Skeletal muscle tissue (tissue), 4 donors: ENCODE results near the gene HHIPL1. TPM values are rescaled to one million over a fixed set of nuclear protein-coding genes. Genes with fewer than 3 reads are reported as not detected.

Source experiments
- H3K27ac ChIP-seq: one replicate; pipeline ENCODE4 v1.7.0; 2013; ENCODE audit warnings: mild to moderate bottlenecking, low read depth, low read length, inconsistent platforms
- H3K27me3 ChIP-seq, 3 donors: one replicate each; pipeline ENCODE4 v1.7.0; 2013; ENCODE audit warnings: low read length in 3 of 3; ENCODE audit not compliant: control insufficient read depth in 3 of 3, insufficient read depth in 3 of 3
- H3K36me3 ChIP-seq, 3 donors: one replicate each; pipeline ENCODE4 v1.7.0; 2013; ENCODE audit warnings: low read length in 3 of 3; ENCODE audit not compliant: control insufficient read depth in 3 of 3, insufficient read depth in 3 of 3
- H3K4me1 ChIP-seq, 3 donors: one replicate each; pipeline ENCODE4 v1.7.0; 2013; ENCODE audit warnings: low read length in 3 of 3, mild to moderate bottlenecking in 3 of 3; ENCODE audit not compliant: control insufficient read depth in 3 of 3, insufficient read depth in 3 of 3
- H3K4me3 ChIP-seq, 3 donors: one replicate each; pipeline ENCODE4 v1.7.0; 2013; ENCODE audit warnings: low read length in 3 of 3
- H3K9ac ChIP-seq, 3 donors: one replicate each; pipeline ENCODE4 v1.7.0; 2013; ENCODE audit warnings: low read length in 3 of 3, mild to moderate bottlenecking in 3 of 3, moderate library complexity in 2 of 3, low read depth in 1 of 3
- H3K9me3 ChIP-seq, 3 donors: one replicate each; pipeline ENCODE4 v1.7.0; 2013; ENCODE audit warnings: low read length in 3 of 3; ENCODE audit not compliant: control insufficient read depth in 3 of 3
- total RNA-seq: library from RNA; depleted of rRNA; stranded (reverse); fragments of >200 nt; gene quantifications from one replicate; pipeline ENCODE4 v1.2.3, GENCODE V29; 2014
- donor health status: Osteomylitis.

HHIPL1 gene
- total RNA-seq, 1 donor from 2014 or later: 2.6 TPM

DNA sequence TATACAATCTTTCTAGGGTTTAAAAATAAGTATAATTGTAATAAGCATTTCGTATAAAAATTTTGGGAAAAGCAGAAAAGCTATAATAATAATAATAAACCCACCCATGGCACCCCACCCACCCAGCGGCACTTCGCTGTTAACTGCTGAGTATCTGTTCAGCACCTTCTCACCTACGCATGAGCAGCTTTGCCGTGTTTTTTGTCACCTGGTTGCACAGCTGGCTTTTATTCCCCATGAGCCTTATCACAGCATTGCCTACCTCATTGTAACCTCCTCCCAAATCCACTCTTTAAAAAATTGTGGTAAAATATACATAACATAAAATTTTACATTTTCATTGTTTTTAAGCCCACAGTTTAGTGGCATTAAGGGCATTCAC lies 73.9 kb downstream of the HHIPL1 start:
- H3K36me3 ChIP-seq: no peaks in the 10 kb centered on the region
- no peaks in the 10 kb centered on the region for H3K4me1 ChIP-seq
- H3K9ac ChIP-seq: no peak overlapping the region
- H3K4me3 ChIP-seq: no peak overlapping the region
- H3K27ac ChIP-seq: no peak overlapping the region
- H3K27me3 ChIP-seq: no peaks in the 10 kb centered on the region
- H3K9me3 ChIP-seq: no peaks in the 10 kb centered on the region

DNA sequence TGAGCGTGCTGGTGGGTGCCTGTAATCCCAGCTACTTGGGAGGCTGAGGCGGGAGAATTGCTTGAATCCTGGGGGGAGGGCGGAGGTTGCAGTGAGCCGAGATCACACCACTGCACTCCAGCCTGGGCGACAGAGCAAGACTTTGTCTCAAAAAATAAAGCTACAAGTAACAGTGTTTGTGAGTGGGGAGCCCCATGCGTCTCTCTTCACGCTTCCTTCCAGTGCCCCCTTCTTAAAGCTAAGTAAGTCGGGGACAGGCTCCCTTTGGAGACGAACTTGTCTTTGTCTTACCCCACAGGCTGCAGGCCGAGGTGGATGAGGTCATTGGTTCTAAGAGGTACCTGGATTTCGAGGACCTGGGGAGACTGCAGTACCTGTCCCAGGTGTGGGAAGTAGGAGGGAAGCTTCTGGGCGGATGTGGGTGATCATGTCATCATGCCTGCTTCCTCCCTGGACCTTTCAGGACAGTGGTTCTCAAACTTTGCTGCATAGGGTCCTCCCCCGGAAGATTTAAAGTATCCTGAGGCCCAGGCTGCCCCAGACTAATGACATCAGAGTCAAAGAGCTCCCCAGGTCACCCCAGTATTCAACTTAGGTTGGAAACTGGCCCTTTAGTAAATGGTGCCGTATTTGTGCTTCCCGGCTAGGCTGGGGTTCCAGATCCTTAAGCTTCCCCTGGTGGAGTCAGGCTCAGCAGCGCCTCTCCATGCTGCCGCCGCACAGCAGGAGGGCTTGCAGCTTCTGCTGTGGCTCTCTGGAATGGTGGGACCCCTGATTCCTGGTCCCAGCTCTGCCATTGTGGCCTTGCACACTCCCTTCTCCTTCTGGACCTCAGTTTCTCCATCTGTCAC lies 76.2 kb downstream of the HHIPL1 start:
- Histone ChIP-seq H3K4me1 (no peaks in the 10 kb centered on the region), H3K36me3 (no peaks in the 10 kb centered on the region), H3K27me3 (no peaks in the 10 kb centered on the region), H3K9me3 (no peaks in the 10 kb centered on the region), H3K9ac (no peak overlapping the region), H3K27ac (no peak overlapping the region), H3K4me3 (no peak overlapping the region)

DNA sequence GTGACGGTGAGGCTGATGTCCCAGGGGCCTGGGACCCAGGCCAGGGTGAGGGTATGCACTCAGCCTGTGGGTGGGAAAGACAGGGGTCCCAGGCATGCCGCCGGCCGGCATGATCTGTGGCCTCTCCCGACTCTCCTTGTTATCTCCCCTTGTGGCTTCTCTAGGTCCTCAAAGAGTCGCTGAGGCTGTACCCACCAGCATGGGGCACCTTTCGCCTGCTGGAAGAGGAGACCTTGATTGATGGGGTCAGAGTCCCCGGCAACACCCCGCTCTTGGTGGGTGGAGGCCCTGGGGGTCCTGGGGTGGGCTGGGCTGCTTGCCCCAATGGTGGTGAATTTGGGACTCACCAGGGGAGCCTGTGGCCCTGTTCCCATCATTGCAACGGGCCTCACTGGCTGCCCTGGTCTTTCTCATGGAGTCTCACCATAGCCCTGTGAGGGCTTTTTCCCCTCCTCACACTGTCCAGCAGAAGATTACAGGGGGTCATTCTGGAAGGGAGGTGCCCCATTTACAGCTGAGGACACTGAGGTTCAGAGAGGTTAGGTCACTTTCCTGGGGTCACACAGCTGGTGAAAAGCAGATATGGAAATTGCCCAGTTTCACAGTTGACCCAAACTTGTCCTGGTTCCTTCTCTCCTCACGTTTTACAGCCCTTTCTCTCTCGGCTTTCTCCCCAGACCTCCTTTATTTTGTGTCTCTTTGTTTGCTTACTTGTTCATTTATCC lies 77.0 kb downstream of the HHIPL1 start:
- Histone ChIP-seq H3K27me3 (no peaks in the 10 kb centered on the region), H3K4me3 (no peak overlapping the region), H3K36me3 (no peaks in the 10 kb centered on the region), H3K9me3 (no peaks in the 10 kb centered on the region), H3K9ac (no peak overlapping the region), H3K4me1 (no peaks in the 10 kb centered on the region), H3K27ac (no peak overlapping the region)

DNA sequence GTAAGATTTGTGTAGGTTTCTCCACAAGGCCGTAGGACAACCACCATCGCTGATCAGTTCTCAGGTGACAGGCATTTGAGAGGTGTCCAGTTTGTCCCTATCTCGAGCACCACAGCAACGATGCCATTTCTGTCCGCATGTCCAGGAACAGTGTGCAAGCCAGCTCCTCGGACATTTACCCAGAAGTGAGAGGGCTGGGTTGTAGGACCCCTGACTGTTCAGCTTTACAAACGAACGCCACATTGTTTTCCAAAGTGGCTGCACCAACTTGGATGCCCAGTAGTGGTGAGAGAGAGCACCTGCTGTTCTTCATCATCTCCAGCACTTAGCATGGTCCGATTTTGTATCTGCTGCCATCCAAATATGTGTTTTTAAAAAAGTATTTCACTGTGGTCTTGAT lies 77.8 kb downstream of the HHIPL1 start:
- Histone ChIP-seq H3K4me1 (no peaks in the 10 kb centered on the region), H3K4me3 (no peak overlapping the region), H3K9ac (no peak overlapping the region), H3K36me3 (no peaks in the 10 kb centered on the region), H3K27me3 (no peaks in the 10 kb centered on the region), H3K9me3 (no peaks in the 10 kb centered on the region), H3K27ac (no peak overlapping the region)

DNA sequence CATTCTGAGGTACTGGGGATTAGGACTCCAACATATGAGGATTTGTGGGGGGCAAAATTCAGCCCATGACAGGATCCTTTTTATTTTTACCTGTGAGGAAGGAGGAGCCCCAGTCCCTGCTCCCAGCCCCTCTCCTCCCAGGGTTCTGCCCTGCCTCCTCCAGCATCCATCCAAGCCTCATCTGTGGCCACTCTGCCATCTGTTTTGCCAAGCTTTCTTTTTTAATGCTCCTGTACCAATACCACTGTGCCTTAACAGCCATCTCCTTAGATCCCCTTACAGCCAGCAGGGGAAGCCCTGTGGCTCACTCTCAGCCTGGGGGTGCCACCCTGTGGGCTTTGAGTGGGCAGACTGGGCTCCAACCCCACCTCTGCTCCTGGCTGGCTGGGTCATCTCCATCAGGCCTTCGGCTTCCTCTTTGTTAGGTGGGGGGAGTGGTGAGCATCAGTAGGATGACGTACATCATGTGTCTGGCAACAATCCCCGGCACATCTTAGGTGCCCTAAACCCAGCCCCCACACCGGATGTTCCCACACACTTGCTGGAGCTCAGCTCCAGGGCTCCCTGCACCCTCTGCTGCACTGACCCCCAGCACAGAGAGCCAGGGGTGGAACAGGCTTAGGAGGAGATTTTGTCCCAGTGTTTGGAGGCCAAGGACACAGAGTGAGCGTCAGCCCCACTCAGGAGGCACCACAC lies 79.4 kb downstream of the HHIPL1 start:
- no peak overlapping the region for H3K4me3 ChIP-seq
- H3K27me3 ChIP-seq: peaks cover 0 to 3% (median 0%) of the 10 kb centered on the region in 3 donors
- H3K9me3 ChIP-seq: no peaks in the 10 kb centered on the region
- no peak overlapping the region for H3K9ac ChIP-seq
- no peak overlapping the region for H3K27ac ChIP-seq
- no peaks in the 10 kb centered on the region for H3K4me1 ChIP-seq
- no peaks in the 10 kb centered on the region for H3K36me3 ChIP-seq

DNA sequence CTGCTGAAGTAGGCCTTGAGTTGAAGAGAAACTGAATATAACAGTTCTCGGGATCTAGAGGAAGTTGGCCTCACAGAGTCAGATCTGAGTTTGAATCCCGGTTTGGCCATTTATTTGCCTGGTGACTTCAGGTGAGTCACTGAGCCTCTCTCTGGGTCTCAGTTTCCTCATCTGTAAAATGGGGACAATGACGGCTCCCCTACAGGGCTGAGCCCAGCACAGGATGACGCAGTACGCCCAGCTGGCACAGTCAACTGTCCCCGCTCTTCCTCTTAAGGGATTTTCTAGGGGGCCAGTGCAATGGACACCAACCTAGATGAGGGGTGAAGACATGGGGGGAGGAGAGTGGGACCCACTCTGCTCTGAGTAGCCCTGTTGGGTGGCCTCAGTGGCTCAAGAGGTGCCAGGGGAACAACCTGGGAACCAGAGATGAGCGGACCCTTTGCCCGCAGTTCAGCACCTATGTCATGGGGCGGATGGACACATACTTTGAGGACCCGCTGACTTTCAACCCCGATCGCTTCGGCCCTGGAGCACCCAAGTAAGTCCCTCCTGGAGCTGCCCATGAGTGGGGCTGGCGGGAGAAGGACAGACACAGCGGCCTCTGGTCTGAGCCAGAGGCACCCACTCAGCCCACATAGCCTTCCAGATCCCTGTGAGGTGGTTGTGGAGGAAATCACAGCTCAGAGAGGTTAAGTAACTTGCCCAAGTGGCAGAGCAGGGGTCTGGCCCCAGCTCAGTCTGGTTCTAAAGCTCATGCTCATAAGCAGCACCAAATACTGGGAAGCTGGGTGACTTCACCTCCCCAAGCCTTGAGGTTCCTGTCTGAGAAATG lies 80.2 kb downstream of the HHIPL1 start:
- no peaks in the 10 kb centered on the region for H3K9me3 ChIP-seq
- peaks cover 0 to 6% (median 2%) of the 10 kb centered on the region in 3 donors for H3K27me3 ChIP-seq
- H3K36me3 ChIP-seq: no peaks in the 10 kb centered on the region
- H3K9ac ChIP-seq: no peak overlapping the region
- peaks cover under 1 to 4% (median 4%) of the 10 kb centered on the region in 3 donors for H3K4me1 ChIP-seq
- H3K4me3 ChIP-seq: no peak overlapping the region
- no peak overlapping the region for H3K27ac ChIP-seq

DNA sequence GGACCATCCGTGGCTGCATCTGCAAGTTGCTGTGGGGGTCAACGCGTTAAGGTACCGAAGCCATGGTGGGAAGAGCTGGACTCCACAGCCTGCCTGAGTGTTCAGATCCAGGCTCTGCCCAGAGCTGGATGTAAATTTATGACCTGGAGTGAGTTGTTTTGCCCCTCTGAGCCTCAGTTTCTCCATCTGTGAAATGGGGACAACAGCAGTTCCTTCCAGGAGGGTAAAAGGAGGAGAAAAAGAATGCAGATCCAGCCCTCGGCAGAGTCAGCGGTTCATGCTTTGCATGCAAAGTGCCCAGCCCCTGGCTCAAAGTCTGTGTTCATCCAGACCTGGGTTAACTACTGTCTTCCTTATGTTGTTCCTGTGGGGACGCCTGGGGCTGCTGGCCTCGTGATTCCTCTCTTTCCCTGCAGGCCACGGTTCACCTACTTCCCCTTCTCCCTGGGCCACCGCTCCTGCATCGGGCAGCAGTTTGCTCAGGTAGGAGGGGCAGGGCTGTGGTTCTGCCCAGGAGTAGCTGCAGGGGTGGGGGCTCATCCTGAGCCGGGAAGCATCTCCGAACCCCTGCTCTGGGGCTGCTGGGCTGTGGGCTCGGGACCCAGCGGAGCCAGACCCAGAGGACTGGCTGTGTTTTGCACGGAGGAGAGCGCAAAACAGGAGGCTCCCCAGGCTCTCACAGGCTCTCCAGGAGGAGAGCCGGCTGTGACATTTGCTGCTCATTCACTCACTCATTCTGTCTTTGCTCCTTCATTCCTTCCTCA lies 81.0 kb downstream of the HHIPL1 start:
- Histone ChIP-seq H3K36me3 (no peaks in the 10 kb centered on the region), H3K27me3 (peaks cover 0 to 6% (median 3%) of the 10 kb centered on the region in 3 donors), H3K9me3 (no peaks in the 10 kb centered on the region), H3K4me1 (peaks cover 5 to 9% (median 8%) of the 10 kb centered on the region in 3 donors), H3K27ac (no peak overlapping the region), H3K4me3 (no peak overlapping the region), H3K9ac (no peak overlapping the region)

DNA sequence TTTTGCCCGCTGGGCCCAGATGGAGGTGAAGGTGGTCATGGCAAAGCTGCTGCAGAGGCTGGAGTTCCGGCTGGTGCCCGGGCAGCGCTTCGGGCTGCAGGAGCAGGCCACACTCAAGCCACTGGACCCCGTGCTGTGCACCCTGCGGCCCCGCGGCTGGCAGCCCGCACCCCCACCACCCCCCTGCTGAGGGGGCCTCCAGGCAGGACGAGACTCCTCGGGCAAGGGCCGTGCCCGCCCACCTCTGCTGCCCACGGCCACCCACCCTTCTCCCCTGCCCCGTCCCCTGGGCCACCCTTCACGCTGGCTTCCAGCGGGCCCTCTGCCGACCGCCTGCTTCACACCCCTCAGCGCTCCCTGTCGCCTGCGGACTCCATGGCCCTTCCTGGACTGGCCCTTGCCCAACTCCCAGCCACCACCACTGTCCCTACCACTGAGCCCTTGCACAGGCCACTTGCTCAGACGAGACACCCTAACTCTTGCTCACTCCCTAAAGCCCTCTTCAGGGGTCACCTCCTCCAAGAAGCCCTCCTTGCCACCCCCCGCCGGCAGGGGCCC lies 81.7 kb downstream of the HHIPL1 start:
- Histone ChIP-seq H3K27ac (no peak overlapping the region), H3K4me3 (no peak overlapping the region), H3K4me1 (peaks cover 10 to 11% (median 10%) of the 10 kb centered on the region in 3 donors), H3K36me3 (no peaks in the 10 kb centered on the region), H3K27me3 (peaks cover 0 to 6% (median 3%) of the 10 kb centered on the region in 3 donors), H3K9me3 (no peaks in the 10 kb centered on the region), H3K9ac (no peak overlapping the region)
